ENCODE results near the gene SH3BP4.

The SH3BP4 gene

GRCh38 chr2:234967201-234967869 lies 15.5 kb downstream of the SH3BP4 start:
- H3K9ac ChIP-seq (ENCODE audit: low read depth, low read length): no peak overlapping the region
- ATAC-seq (ENCODE audit: insufficient read depth, low read depth) (no peak), DNase-seq (no peak)
- TF ChIP-seq EZH2 (IDR thresholded peaks at IDR 0.05; ENCODE audit: borderline replicate concordance, low read depth, low read length, severe bottlenecking) (no peak), CTCF (IDR thresholded peaks at IDR 0.05; ENCODE audit: borderline replicate concordance, extremely low read depth, low read length, poor library complexity, severe bottlenecking) (no peak)
- no peaks in the 10 kb centered on the region for H3K36me3 ChIP-seq (ENCODE audit: insufficient read depth, low read length)
- H2AFZ ChIP-seq (ENCODE audit: low read depth, low read length): no peak overlapping the region
- H3K4me3 ChIP-seq (ENCODE audit: low read depth in 1 of 2, low read length in 2 of 2): no peak overlapping the region
- no peaks in the 10 kb centered on the region for H3K4me1 ChIP-seq (ENCODE audit: insufficient read depth, low read length)
- H3K9me3 ChIP-seq (ENCODE audit: insufficient read depth, low read length, severe bottlenecking): no peaks in the 10 kb centered on the region
- peaks cover 11% of the 10 kb centered on the region for H3K27me3 ChIP-seq (ENCODE audit: insufficient read depth, low read length, poor library complexity)
- H4K20me1 ChIP-seq (ENCODE audit: insufficient read depth, low read length): no peaks in the 10 kb centered on the region
- H3K27ac ChIP-seq (ENCODE audit: low read length): no peak overlapping the region
- no peaks in the 10 kb centered on the region for H3K79me2 ChIP-seq (ENCODE audit: insufficient read depth, low read length)
- no peak overlapping the region for H3K4me2 ChIP-seq (ENCODE audit: insufficient read depth, low read length)

DNA sequence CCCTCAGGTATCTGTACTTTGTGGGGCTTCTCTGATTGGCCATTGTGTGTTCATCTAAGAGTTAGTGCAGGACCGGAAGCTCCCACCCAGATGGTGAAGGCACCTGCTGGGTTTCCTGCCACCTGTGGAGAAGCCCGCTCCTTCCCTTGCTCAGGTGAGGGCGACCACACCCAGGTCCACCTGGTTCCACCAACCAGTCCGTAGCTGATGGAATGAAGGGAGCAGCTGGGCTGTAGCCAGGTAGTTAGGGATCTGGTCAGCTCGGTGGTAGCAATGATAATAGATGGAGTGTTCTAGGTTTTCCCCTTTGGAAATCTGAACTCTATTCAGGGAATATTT lies 16.0 kb downstream of the SH3BP4 start:
- Histone ChIP-seq H3K79me2 (ENCODE audit: insufficient read depth, low read length) (no peaks in the 10 kb centered on the region), H2AFZ (ENCODE audit: low read depth, low read length) (no peak overlapping the region)

GRCh38 chr2:234968631-234969305 lies 17.0 kb downstream of the SH3BP4 start:
- ATAC-seq (ENCODE audit: insufficient read depth, low read depth) (no peak), DNase-seq (no peak)
- Histone ChIP-seq H2AFZ (ENCODE audit: low read depth, low read length) (no peak overlapping the region), H3K79me2 (ENCODE audit: insufficient read depth, low read length) (no peaks in the 10 kb centered on the region), H3K4me1 (ENCODE audit: insufficient read depth, low read length) (no peaks in the 10 kb centered on the region), H3K9ac (ENCODE audit: low read depth, low read length) (no peak overlapping the region), H4K20me1 (ENCODE audit: insufficient read depth, low read length) (no peaks in the 10 kb centered on the region), H3K27ac (ENCODE audit: low read length) (no peak overlapping the region), H3K4me3 (ENCODE audit: low read depth in 1 of 2, low read length in 2 of 2) (no peak overlapping the region), H3K9me3 (ENCODE audit: insufficient read depth, low read length, severe bottlenecking) (no peaks in the 10 kb centered on the region), H3K27me3 (ENCODE audit: insufficient read depth, low read length, poor library complexity) (peaks cover 20% of the 10 kb centered on the region), H3K4me2 (ENCODE audit: insufficient read depth, low read length) (no peak overlapping the region), H3K36me3 (ENCODE audit: insufficient read depth, low read length) (no peaks in the 10 kb centered on the region)
- TF ChIP-seq CTCF (IDR thresholded peaks at IDR 0.05; ENCODE audit: borderline replicate concordance, extremely low read depth, low read length, poor library complexity, severe bottlenecking): no peak
- no peak for TF ChIP-seq EZH2 (IDR thresholded peaks at IDR 0.05; ENCODE audit: borderline replicate concordance, low read depth, low read length, severe bottlenecking)

More for the DNA sequence above, 16.0 kb downstream of the SH3BP4 start:
- Histone ChIP-seq H3K9ac (ENCODE audit: low read depth, low read length) (no peak overlapping the region), H3K4me1 (ENCODE audit: insufficient read depth, low read length) (no peaks in the 10 kb centered on the region), H3K4me3 (ENCODE audit: low read depth in 1 of 2, low read length in 2 of 2) (no peak overlapping the region), H3K9me3 (ENCODE audit: insufficient read depth, low read length, severe bottlenecking) (no peaks in the 10 kb centered on the region), H3K36me3 (ENCODE audit: insufficient read depth, low read length) (no peaks in the 10 kb centered on the region), H4K20me1 (ENCODE audit: insufficient read depth, low read length) (no peaks in the 10 kb centered on the region), H3K4me2 (ENCODE audit: insufficient read depth, low read length) (no peak overlapping the region), H3K27me3 (ENCODE audit: insufficient read depth, low read length, poor library complexity) (peaks cover 15% of the 10 kb centered on the region), H3K27ac (ENCODE audit: low read length) (no peak overlapping the region)
- no peak for ATAC-seq (ENCODE audit: insufficient read depth, low read depth)
- no peak for TF ChIP-seq CTCF (IDR thresholded peaks at IDR 0.05; ENCODE audit: borderline replicate concordance, extremely low read depth, low read length, poor library complexity, severe bottlenecking)
- TF ChIP-seq EZH2 (IDR thresholded peaks at IDR 0.05; ENCODE audit: borderline replicate concordance, low read depth, low read length, severe bottlenecking): no peak
- DNase-seq: no peak

Measured in DND-41 (cell line).